Measurements from ENCODE around the gene TCTN1.

DNA sequence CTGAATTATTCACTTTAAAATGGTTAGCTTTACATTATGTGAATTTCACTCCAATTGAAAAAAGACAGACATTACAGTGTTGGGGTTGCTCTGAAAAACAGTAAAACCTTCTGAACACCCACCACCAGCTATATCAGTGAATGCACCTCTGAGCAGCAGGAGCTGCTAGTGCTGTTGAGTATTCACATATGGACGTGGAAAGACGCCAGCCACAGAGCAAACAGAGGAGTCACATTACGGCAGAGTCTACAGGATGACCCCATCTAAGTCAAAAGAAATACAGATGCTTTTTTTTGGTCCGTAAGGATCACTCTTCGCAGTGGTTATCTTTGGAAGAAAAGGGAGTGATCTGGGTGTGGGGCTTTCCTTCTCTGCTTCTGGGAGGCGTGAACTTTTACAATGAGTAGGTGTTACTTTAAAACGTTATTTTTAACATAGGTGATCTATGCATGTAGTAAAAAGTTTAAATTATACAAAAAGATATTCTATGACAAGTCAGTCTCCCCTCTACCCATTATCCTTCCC, 70.4 kb downstream of the TCTN1 start:
- TF ChIP-seq POLR2A (IDR thresholded peaks at IDR 0.05; ENCODE audit: low read depth, low read length) (no peak), POLR2AphosphoS5 (IDR thresholded peaks at IDR 0.05; ENCODE audit: low read depth, low read length) (no peak)

All from GM12891 (cell line).